NCI-H2107 (cell line): Measurements from ENCODE around the gene ZNF546.
A peak's percentile ranks its signal among the peaks of the same experiment; 100 is the strongest.
"Not testable (repeated sequence)": the region's sequence is repeated elsewhere in the genome, so short reads cannot be mapped to it uniquely, and the experiment has no call there.

Experiments used
- DNase-seq: peaks from one replicate; lab custom pipeline; 2025; lab: John Stamatoyannopoulos, UW

Gene ZNF546

GRCh38 chr19:39996811-39997637, at the start of gene ZNF546:
Gene ZNF546, plus strand, starts transcription at chr19:39997060. Its CDS starts 1,267 bp downstream, at chr19:39998327.
- DNase-seq: peak; percentile 10

- DNase-seq: no peak
Measured at GRCh38 chr19:39949026-39949747, 47.7 kb upstream of the ZNF546 start.

- DNase-seq: no peak
Measured at GRCh38 chr19:39951065-39951650, 45.7 kb upstream of the ZNF546 start.

GRCh38 chr19:39951686-39952085, 45.2 kb upstream of the ZNF546 start:
- no peak for DNase-seq

GRCh38 chr19:39953915-39954314, 42.9 kb upstream of the ZNF546 start:
- DNase-seq: no peak

- DNase-seq: not testable (repeated sequence)
Measured at GRCh38 chr19:39957886-39958285, 39.0 kb upstream of the ZNF546 start.

GRCh38 chr19:39958942-39959341, 37.9 kb upstream of the ZNF546 start:
- DNase-seq: not testable (repeated sequence)

GRCh38 chr19:39959407-39959806, 37.5 kb upstream of the ZNF546 start:
- not testable (repeated sequence) for DNase-seq

GRCh38 chr19:39963898-39964297, 33.0 kb upstream of the ZNF546 start:
- no peak for DNase-seq

- no peak for DNase-seq
Measured at GRCh38 chr19:39966617-39967016, 30.2 kb upstream of the ZNF546 start.

- DNase-seq: no peak
Measured at GRCh38 chr19:39967561-39967960, 29.3 kb upstream of the ZNF546 start.

- DNase-seq: no peak
Measured at GRCh38 chr19:39968789-39969188, 28.1 kb upstream of the ZNF546 start.

GRCh38 chr19:39969266-39969665, 27.6 kb upstream of the ZNF546 start:
- no peak for DNase-seq

GRCh38 chr19:39969681-39970424, 27.0 kb upstream of the ZNF546 start:
- DNase-seq: no peak

- peak; percentile 22 for DNase-seq
Measured at GRCh38 chr19:39970425-39970674, 26.5 kb upstream of the ZNF546 start.

GRCh38 chr19:39970675-39971379, 26.0 kb upstream of the ZNF546 start, which contains the start of gene PSMC4:
Gene PSMC4, plus strand, starts transcription at chr19:39971165. Its CDS starts 38 bp downstream, at chr19:39971203.
- peak; percentile 95 for DNase-seq

- no peak for DNase-seq
Measured at GRCh38 chr19:39971380-39972035, 25.4 kb upstream of the ZNF546 start.

GRCh38 chr19:39974377-39975155, 22.3 kb upstream of the ZNF546 start:
- no peak for DNase-seq

GRCh38 chr19:39982883-39983282, 14.0 kb upstream of the ZNF546 start:
- DNase-seq: no peak

GRCh38 chr19:39983695-39984300, 13.1 kb upstream of the ZNF546 start:
- no peak for DNase-seq
